ENCODE results near the gene FGF13. TPM values are rescaled to one million over a fixed set of nuclear protein-coding genes. Genes with fewer than 3 reads are reported as not detected.

Gene FGF13
- total RNA-seq, 2 experiments from 2014 or later: not detected

GRCh38 chrX:138708268-138708667, 3.2 kb downstream of the FGF13 start:
- CTCF ChIA-PET (ENCODE audit: unreplicated experiment): no interaction called here
- Histone ChIP-seq H4K20me1 (ENCODE audit: insufficient read depth, low read length) (no peaks in the 10 kb centered on the region), H3K4me2 (ENCODE audit: low read length) (no peak overlapping the region), H3K9me2 (ENCODE audit: insufficient read depth, low read length) (no peaks in the 10 kb centered on the region), H3K36me3 (ENCODE audit: insufficient read depth, low read length) (no peaks in the 10 kb centered on the region), H3K4me3 (ENCODE audit: low read depth, low read length, poor library complexity, severe bottlenecking) (no peak overlapping the region), H3K4me1 (ENCODE audit: insufficient read depth, low read length, poor library complexity, severe bottlenecking) (no peaks in the 10 kb centered on the region), H3K79me2 (ENCODE audit: insufficient read depth, low read depth, low read length) (no peaks in the 10 kb centered on the region), H3K9me3 (ENCODE audit: low read length) (no peaks in the 10 kb centered on the region), H2AFZ (ENCODE audit: low read length) (no peak overlapping the region), H3K27ac (ENCODE audit: low read depth, low read length, poor library complexity, severe bottlenecking) (no peak overlapping the region)
- intact Hi-C loops (cut with micrococcal nuclease; ENCODE audit: unreplicated experiment): no loop called here
- TF ChIP-seq CTCF (conservative IDR thresholded peaks at IDR 0.05; ENCODE audit: low read length) (no peak), EZH2phosphoT487 (IDR thresholded peaks at IDR 0.05; ENCODE audit: borderline replicate concordance, low read depth, low read length) (no peak)
- POLR2A ChIA-PET: no interaction called here
- DNase-seq (ENCODE audit: low spot score): no peak
- no TSS peak for BruUV-seq (replicated peaks)

GRCh38 chrX:138704596-138704995, 6.9 kb downstream of the FGF13 start:
- Histone ChIP-seq H3K4me2 (ENCODE audit: low read length) (no peak overlapping the region), H3K9me3 (ENCODE audit: low read length) (no peaks in the 10 kb centered on the region), H2AFZ (ENCODE audit: low read length) (no peak overlapping the region), H3K27ac (ENCODE audit: low read depth, low read length, poor library complexity, severe bottlenecking) (no peak overlapping the region), H4K20me1 (ENCODE audit: insufficient read depth, low read length) (no peaks in the 10 kb centered on the region), H3K79me2 (ENCODE audit: insufficient read depth, low read depth, low read length) (no peaks in the 10 kb centered on the region), H3K4me3 (ENCODE audit: low read depth, low read length, poor library complexity, severe bottlenecking) (no peak overlapping the region), H3K36me3 (ENCODE audit: insufficient read depth, low read length) (no peaks in the 10 kb centered on the region), H3K9me2 (ENCODE audit: insufficient read depth, low read length) (no peaks in the 10 kb centered on the region), H3K4me1 (ENCODE audit: insufficient read depth, low read length, poor library complexity, severe bottlenecking) (no peaks in the 10 kb centered on the region)
- ChIA-PET CTCF (ENCODE audit: unreplicated experiment) (no interaction called here), POLR2A (no interaction called here)
- TF ChIP-seq CTCF (conservative IDR thresholded peaks at IDR 0.05; ENCODE audit: low read length) (no peak), EZH2phosphoT487 (IDR thresholded peaks at IDR 0.05; ENCODE audit: borderline replicate concordance, low read depth, low read length) (no peak)
- no TSS peak for BruUV-seq (replicated peaks)
- no peak for DNase-seq (ENCODE audit: low spot score)
- intact Hi-C loops (cut with micrococcal nuclease; ENCODE audit: unreplicated experiment): no loop called here

- DNase-seq (ENCODE audit: low spot score): no peak
- BruUV-seq (replicated peaks): no TSS peak
- POLR2A ChIA-PET: no interaction called here
- Histone ChIP-seq H3K9me2 (ENCODE audit: insufficient read depth, low read length) (no peaks in the 10 kb centered on the region), H3K4me1 (ENCODE audit: insufficient read depth, low read length, poor library complexity, severe bottlenecking) (no peaks in the 10 kb centered on the region), H3K4me3 (ENCODE audit: low read depth, low read length, poor library complexity, severe bottlenecking) (no peak overlapping the region), H3K27ac (ENCODE audit: low read depth, low read length, poor library complexity, severe bottlenecking) (no peak overlapping the region), H3K36me3 (ENCODE audit: insufficient read depth, low read length) (no peaks in the 10 kb centered on the region), H4K20me1 (ENCODE audit: insufficient read depth, low read length) (no peaks in the 10 kb centered on the region), H3K79me2 (ENCODE audit: insufficient read depth, low read depth, low read length) (no peaks in the 10 kb centered on the region), H2AFZ (ENCODE audit: low read length) (no peak overlapping the region), H3K4me2 (ENCODE audit: low read length) (no peak overlapping the region), H3K9me3 (ENCODE audit: low read length) (no peaks in the 10 kb centered on the region)
- CTCF ChIA-PET (ENCODE audit: unreplicated experiment): no interaction called here
- intact Hi-C loops (cut with micrococcal nuclease; ENCODE audit: unreplicated experiment): no loop called here
- TF ChIP-seq CTCF (conservative IDR thresholded peaks at IDR 0.05; ENCODE audit: low read length) (no peak), EZH2phosphoT487 (IDR thresholded peaks at IDR 0.05; ENCODE audit: borderline replicate concordance, low read depth, low read length) (no peak)
These were observed 7.4 kb downstream of the FGF13 start for GRCh38 chrX:138704101-138704500.
